ENCODE data around the gene OR4K14.
"Not testable (repeated sequence)": the region's sequence is repeated elsewhere in the genome, so short reads cannot be mapped to it uniquely, and the experiment has no call there.

Gene OR4K14, protein sequence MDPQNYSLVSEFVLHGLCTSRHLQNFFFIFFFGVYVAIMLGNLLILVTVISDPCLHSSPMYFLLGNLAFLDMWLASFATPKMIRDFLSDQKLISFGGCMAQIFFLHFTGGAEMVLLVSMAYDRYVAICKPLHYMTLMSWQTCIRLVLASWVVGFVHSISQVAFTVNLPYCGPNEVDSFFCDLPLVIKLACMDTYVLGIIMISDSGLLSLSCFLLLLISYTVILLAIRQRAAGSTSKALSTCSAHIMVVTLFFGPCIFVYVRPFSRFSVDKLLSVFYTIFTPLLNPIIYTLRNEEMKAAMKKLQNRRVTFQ

DNA sequence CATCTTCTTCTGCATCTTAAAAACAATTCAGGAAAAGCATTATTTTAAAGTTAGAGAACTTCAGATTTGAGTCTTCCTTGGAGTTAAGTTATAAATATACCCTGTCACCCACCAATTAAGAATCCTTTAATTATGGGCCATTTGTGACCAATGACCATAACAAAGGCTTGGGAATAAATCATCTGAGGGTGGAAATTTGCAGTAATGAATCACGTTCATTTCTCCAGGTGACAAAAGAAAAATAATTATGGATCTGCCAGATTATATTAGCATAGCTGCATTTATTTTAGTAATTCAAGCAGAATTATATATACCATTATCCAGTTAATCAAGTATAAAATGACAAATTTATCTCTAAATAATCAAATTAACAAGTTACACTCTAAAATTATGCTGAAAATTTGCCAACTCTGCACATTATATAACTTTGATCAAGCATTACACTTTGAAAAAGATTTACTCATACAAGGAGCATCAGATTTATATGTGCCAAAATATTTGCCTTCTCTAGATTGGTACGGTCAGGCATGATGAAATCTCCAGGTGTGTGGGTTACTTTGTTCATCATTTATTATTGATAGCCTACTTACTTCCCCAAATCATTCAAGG lies at the start of gene OR4K14:
OR4K14 (minus strand) TSS at position 51 of the 609 bp plus-strand sequence. CDS start 4,114 bp downstream, outside the sequence.
- in situ Hi-C loops (cut with HindIII; ENCODE audit: low pct_ligation_motif_present, low pct_unique_long_range_greater_than_20kb, low sequenced_read_pairs), result no loop called here
- DNase-seq, result no peak

- DNase-seq, result no peak
- in situ Hi-C loops (cut with HindIII; ENCODE audit: low pct_ligation_motif_present, low pct_unique_long_range_greater_than_20kb, low sequenced_read_pairs), result no loop called here
Measured at GRCh38 chr14:20059745-20060144, 40.6 kb upstream of the OR4K14 start, which contains the start of gene OR4L1. OR4L1 (plus strand) TSS chr14:20060045; CDS start chr14:20060045, 0 bp downstream.

DNA sequence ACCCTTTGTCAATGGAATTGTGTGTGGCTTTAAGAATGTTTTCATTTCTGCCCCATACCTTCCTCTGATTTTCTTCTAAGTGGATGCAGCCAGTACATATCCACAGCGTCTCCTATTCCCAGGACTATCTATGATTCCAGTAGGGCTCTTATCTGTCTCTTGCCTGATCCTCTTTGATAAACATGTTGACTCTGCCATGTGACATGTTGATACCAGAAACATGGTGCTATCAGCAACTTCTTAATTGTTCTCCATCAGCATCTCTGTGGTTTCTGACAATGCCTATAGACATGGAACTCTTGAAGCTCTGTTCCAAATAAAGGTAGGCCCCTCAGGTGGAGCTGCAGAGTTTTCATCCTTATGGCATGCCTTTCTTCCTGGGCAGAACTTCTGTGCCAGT lies 29.1 kb upstream of the OR4K14 start:
- no peak for DNase-seq
- in situ Hi-C loops (cut with HindIII; ENCODE audit: low pct_ligation_motif_present, low pct_unique_long_range_greater_than_20kb, low sequenced_read_pairs), result no loop called here

DNA sequence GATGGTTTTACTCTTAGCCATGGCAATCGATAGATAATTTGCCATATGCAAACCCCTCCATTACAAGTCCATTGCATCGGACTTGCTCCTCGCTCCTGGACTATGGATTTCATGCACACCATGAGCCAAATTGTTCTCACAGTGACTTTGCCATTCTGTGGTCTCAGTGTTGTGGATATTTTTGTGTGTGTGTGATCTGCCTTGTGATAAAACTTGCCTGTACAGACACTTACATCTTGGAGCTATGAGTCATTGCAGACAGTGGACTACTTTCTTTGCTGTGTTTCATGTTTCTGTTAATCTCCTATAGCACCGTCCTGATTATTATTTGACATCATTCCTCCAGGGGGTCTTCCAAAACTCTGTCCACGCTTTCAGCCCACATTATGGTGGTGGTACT lies 25.1 kb upstream of the OR4K14 start:
- no peak for DNase-seq
- in situ Hi-C loops (cut with HindIII; ENCODE audit: low pct_ligation_motif_present, low pct_unique_long_range_greater_than_20kb, low sequenced_read_pairs), result no loop called here

DNA sequence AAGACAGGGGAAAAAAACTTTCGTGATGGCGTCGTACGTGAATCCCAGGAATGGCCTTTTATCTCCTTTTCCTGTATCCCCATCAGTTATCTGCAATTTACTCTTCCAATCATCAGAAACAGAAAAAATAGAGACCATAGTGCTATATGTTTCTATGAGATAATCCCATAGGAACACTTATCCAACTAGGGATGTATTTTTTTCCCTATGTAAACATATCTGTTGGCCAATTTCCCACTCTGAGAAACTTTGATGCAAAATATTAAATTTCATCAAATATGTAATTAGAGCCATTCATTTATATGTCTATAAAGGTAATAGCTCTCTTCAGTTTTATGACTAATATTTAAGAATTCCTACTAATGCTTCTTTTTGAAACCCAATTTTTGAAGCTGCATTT lies 16.8 kb upstream of the OR4K14 start, which contains the start of gene OR4K13:
OR4K13 (minus strand) TSS at position 101 of the 400 bp plus-strand sequence. CDS start 1,280 bp downstream, outside the sequence.
- in situ Hi-C loops (cut with HindIII; ENCODE audit: low pct_ligation_motif_present, low pct_unique_long_range_greater_than_20kb, low sequenced_read_pairs), result no loop called here
- DNase-seq, result no peak

GRCh38 chr14:20035449-20035848 lies 16.3 kb upstream of the OR4K14 start:
- in situ Hi-C loops (cut with HindIII; ENCODE audit: low pct_ligation_motif_present, low pct_unique_long_range_greater_than_20kb, low sequenced_read_pairs), result no loop called here

DNA sequence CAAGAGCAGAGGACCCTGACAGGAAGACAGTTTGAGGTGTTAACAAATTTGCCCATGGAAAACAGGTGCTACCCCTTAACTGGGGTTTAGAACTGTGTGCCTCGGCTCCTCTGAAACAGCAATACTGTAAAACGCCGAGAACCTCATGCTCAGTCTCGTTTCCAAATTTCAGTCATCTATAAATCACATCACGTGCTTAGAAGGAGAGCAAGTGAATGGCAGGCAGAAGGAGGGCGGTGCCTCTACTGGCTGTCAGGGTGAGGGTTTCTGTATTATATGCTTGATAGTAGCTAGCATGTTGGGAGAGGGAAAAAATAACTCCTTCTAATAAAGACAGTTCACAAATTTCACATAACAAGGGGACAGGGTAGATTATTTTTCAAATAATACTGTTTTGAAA lies 12.0 kb upstream of the OR4K14 start:
- in situ Hi-C loops (cut with HindIII; ENCODE audit: low pct_ligation_motif_present, low pct_unique_long_range_greater_than_20kb, low sequenced_read_pairs), result no loop called here

More at GRCh38 chr14:20035449-20035848, 16.3 kb upstream of the OR4K14 start:
- no peak for DNase-seq

DNA sequence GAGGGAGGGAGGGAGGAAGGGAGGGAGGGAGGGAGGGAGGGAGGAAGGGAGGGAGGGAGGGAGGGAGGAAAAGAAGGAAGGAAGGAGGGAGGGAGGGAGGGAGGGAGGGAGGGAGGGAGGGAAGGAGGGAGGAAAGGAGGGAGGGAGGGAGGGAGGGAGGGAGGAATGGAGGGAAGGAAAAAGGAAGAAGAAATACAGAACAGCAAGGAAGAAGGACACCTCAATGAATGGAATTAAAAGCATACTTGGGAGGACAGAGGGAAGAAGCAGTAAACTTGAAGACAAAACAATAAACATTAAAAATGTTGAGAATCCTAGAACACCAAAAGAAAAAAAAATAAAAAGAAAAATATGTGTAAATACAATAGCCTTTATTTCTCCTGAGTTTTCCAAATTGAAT lies 11.0 kb downstream of the OR4K14 start:
- in situ Hi-C loops (cut with HindIII; ENCODE audit: low pct_ligation_motif_present, low pct_unique_long_range_greater_than_20kb, low sequenced_read_pairs), result no loop called here

More for the DNA sequence above, 12.0 kb upstream of the OR4K14 start:
- no peak for DNase-seq

DNA sequence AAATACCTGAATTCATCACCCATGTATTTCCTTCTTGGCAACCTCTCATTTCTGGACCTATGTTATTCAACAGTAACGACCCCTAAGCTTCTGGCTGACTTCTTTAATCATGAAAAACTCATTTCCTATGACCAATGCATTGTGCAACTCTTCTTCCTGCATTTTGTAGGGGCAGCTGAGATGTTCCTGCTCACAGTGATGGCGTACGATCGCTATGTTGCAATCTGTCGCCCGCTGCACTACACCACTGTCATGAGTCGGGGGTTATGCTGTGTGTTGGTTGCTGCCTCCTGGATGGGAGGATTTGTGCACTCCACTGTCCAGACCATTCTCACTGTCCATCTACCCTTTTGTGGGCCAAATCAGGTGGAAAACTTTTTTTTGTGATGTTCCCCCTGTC lies 16.8 kb downstream of the OR4K14 start:
- in situ Hi-C loops (cut with HindIII; ENCODE audit: low pct_ligation_motif_present, low pct_unique_long_range_greater_than_20kb, low sequenced_read_pairs), result no loop called here
- no peak for DNase-seq

More for the DNA sequence above, 11.0 kb downstream of the OR4K14 start:
- no peak for DNase-seq

GRCh38 chr14:20001863-20002262 lies 17.2 kb downstream of the OR4K14 start, which contains the start of gene OR4Q2:
OR4Q2 (plus strand) TSS chr14:20002163.
- in situ Hi-C loops (cut with HindIII; ENCODE audit: low pct_ligation_motif_present, low pct_unique_long_range_greater_than_20kb, low sequenced_read_pairs), result no loop called here
- no peak for DNase-seq

DNA sequence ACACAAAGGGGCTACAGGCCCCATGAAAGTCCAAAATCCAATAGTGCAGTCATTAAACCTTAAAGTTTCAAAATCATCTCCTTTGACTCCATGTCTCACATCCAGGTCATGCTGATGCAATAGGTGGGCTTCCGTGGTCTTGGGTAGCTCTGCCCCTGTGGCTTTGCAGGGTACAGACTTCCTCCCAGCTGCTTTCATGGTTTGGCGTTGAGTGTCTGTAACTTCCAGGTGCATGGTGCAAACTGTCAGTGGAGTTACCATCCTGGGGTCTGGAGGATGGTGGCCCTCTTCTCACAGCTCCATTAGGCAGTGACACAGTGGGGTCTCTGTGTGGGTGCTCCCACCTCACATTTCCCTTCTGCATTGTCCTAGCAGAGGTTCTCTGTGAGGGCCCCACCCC lies 25.7 kb downstream of the OR4K14 start:
- in situ Hi-C loops (cut with HindIII; ENCODE audit: low pct_ligation_motif_present, low pct_unique_long_range_greater_than_20kb, low sequenced_read_pairs), result no loop called here
- no peak for DNase-seq

DNA sequence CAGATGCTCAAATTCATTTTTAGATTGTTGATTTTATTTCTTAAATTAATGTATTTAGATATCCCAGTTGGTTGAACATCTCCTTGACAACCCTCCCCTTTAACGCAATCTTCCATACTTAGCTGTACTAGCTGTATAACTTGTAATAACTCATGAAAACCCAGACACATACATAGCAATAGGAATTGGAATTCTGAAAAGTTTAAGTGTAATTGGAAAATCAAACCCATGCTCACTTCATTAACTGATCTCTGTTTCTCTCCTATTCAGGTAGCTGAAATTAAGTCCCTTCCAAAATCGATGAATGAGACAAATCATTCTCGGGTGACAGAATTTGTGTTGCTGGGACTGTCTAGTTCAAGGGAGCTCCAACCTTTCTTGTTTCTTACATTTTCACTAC lies 43.8 kb downstream of the OR4K14 start, which contains the start of gene OR4K15:
OR4K15 (plus strand) TSS at position 301 of the 400 bp plus-strand sequence; CDS start at position 301, 0 bp downstream.
- in situ Hi-C loops (cut with HindIII; ENCODE audit: low pct_ligation_motif_present, low pct_unique_long_range_greater_than_20kb, low sequenced_read_pairs), result no loop called here
- DNase-seq, result no peak

DNA sequence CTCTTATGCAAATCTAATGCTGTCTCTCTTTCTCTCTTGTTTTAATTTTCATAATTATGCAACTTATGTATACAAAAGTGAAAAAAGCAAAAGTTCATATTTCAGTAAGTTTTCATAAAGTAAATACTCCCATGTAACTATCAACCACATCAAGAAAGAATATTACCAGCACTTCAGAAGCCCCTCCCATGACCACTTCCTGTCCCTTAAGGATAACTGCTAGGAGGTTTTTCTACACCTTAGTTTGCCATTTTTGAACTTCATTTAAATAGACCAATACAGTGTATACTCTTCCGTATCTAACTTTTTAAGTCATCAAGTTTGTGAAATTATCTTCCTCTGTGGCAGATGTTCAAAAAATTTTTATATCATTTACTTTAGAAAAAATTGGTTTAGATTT lies 44.3 kb downstream of the OR4K14 start:
- DNase-seq, result no peak
- in situ Hi-C loops (cut with HindIII; ENCODE audit: low pct_ligation_motif_present, low pct_unique_long_range_greater_than_20kb, low sequenced_read_pairs), result no loop called here

- DNase-seq; in situ Hi-C loops (cut with HindIII; ENCODE audit: low pct_ligation_motif_present, low pct_unique_long_range_greater_than_20kb, low sequenced_read_pairs): not testable (repeated sequence)
Measured at GRCh38 chr14:19969735-19970134, 49.4 kb downstream of the OR4K14 start.
